Measurements from ENCODE around the gene GALP. TPM values are rescaled to one million over a fixed set of nuclear protein-coding genes. Genes with fewer than 3 reads are reported as not detected.

Gene GALP
- total RNA-seq, 1 donor from 2014 or later = 0.37 TPM

GRCh38 chr19:56221851-56222250, 46.0 kb downstream of the GALP start:
- Mint-ChIP-seq H3K27ac (ENCODE audit: unreplicated experiment) (no peak overlapping the region), H3K27me3 (ENCODE audit: low read depth) (no peaks in the 10 kb centered on the region), H3K4me1 (no peaks in the 10 kb centered on the region), H3K4me3 (no peak overlapping the region), H3K9me3 (no peaks in the 10 kb centered on the region), H3K36me3 (ENCODE audit: low read depth) (peaks cover 13% of the 10 kb centered on the region)
- DNase-seq (ENCODE audit: low read depth, low spot score) = no peak
- peak; percentile 12 for TF ChIP-seq CTCF (conservative IDR thresholded peaks at IDR 0.05)

DNA sequence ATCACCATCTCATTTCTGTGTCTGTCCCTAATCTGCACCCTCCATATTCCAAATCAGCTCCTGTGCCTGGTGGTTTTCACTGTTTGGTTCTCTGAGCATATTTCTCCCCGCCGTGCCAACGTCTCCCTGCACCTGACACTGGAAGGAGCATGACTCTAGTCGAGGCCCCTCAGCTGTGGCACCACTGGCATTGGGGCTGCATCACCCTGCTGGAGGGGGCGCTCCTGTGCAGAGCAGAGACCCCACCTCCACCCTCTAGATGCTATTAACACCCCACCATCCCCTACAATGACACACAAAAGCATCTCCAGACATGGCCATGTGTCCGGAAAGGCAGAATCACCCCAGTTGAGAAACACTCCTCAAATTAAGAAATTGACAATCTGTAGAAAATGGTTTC, 47.1 kb downstream of the GALP start:
- Mint-ChIP-seq H3K27ac (ENCODE audit: unreplicated experiment) (no peak overlapping the region), H3K36me3 (ENCODE audit: low read depth) (peaks cover 13% of the 10 kb centered on the region), H3K27me3 (ENCODE audit: low read depth) (no peaks in the 10 kb centered on the region), H3K9me3 (no peaks in the 10 kb centered on the region), H3K4me1 (no peaks in the 10 kb centered on the region), H3K4me3 (no peak overlapping the region)
- no peak for TF ChIP-seq CTCF (conservative IDR thresholded peaks at IDR 0.05)
- DNase-seq (ENCODE audit: low read depth, low spot score) = no peak

- no peak for DNase-seq (ENCODE audit: low read depth, low spot score)
- H3K27ac Mint-ChIP-seq (ENCODE audit: unreplicated experiment) = no peak overlapping the region
- TF ChIP-seq CTCF (conservative IDR thresholded peaks at IDR 0.05) = no peak
Measured at GRCh38 chr19:56223481-56223880, 47.7 kb downstream of the GALP start.

More at GRCh38 chr19:56223481-56223880, 47.7 kb downstream of the GALP start:
- Mint-ChIP-seq H3K36me3 (ENCODE audit: low read depth) (peaks cover 13% of the 10 kb centered on the region), H3K9me3 (no peaks in the 10 kb centered on the region), H3K4me1 (no peaks in the 10 kb centered on the region), H3K27me3 (ENCODE audit: low read depth) (no peaks in the 10 kb centered on the region), H3K4me3 (no peak overlapping the region)

Other genes starting within 250 kb of the GALP start
- gene NLRP13, start 243.7 kb upstream of the GALP start, total RNA-seq = not detected in 2 replicates
- gene NLRP8, start 228.2 kb upstream of the GALP start, total RNA-seq = not detected in 2 replicates
- gene NLRP5, start 189.2 kb upstream of the GALP start, total RNA-seq = not detected in 2 replicates
- gene ZNF787, start 54.7 kb upstream of the GALP start, total RNA-seq = 47.7 and 48.1 TPM in 2 replicates
- 47.5 and 51.5 TPM in 2 replicates for gene ZNF444, start 34.7 kb upstream of the GALP start, total RNA-seq
- not detected in 2 replicates for gene ZSCAN5B, start 21.8 kb downstream of the GALP start, total RNA-seq
- not detected in 2 replicates for gene ZSCAN5C, start 26.3 kb downstream of the GALP start, total RNA-seq
- gene EDDM13, start 96.7 kb downstream of the GALP start, total RNA-seq = not detected in 2 replicates
- gene ZSCAN5A, start 138.8 kb downstream of the GALP start, total RNA-seq = 11.6 and 14.7 TPM in 2 replicates
- 4.2 and 5.1 TPM in 2 replicates for gene ZNF582, start 217.5 kb downstream of the GALP start, total RNA-seq
- gene ZNF583, start 228.3 kb downstream of the GALP start, total RNA-seq = 9.2 and 9.8 TPM in 2 replicates

All from neural crest cell (in vitro differentiated cells).